ENCODE data around the gene HOXC9. TPM values are rescaled to one million over a fixed set of nuclear protein-coding genes. Genes with fewer than 3 reads are reported as not detected.
A peak's percentile ranks its signal among the peaks of the same experiment; 100 is the strongest.

The HOXC9 gene
- total and polyA plus RNA-seq, 2 of the 8 experiments (the other 6 are each of a cell fraction or from before 2014, with no cell fraction given), result not detected

DNA sequence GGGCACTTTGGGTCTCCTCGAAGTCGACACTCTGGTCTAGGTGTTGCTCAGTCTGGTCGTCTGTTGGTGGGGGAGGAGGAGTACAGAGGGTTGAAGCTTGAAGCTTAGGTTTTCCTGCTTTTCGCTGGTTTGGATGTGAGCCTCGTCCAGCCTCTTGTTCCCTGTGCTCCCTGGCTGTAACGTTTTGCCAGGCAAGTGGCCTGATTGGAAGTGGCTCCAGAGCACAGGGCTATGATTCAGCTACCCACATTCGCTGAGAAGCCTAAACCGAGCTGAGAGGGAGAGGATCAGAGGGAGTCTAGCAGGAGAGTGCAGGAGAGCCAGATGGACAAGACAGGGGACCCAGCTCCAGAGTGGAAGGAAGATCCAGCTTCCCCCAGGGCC, 8.9 kb upstream of the HOXC9 start (continued):
- TF ChIP-seq, protein P1, sequence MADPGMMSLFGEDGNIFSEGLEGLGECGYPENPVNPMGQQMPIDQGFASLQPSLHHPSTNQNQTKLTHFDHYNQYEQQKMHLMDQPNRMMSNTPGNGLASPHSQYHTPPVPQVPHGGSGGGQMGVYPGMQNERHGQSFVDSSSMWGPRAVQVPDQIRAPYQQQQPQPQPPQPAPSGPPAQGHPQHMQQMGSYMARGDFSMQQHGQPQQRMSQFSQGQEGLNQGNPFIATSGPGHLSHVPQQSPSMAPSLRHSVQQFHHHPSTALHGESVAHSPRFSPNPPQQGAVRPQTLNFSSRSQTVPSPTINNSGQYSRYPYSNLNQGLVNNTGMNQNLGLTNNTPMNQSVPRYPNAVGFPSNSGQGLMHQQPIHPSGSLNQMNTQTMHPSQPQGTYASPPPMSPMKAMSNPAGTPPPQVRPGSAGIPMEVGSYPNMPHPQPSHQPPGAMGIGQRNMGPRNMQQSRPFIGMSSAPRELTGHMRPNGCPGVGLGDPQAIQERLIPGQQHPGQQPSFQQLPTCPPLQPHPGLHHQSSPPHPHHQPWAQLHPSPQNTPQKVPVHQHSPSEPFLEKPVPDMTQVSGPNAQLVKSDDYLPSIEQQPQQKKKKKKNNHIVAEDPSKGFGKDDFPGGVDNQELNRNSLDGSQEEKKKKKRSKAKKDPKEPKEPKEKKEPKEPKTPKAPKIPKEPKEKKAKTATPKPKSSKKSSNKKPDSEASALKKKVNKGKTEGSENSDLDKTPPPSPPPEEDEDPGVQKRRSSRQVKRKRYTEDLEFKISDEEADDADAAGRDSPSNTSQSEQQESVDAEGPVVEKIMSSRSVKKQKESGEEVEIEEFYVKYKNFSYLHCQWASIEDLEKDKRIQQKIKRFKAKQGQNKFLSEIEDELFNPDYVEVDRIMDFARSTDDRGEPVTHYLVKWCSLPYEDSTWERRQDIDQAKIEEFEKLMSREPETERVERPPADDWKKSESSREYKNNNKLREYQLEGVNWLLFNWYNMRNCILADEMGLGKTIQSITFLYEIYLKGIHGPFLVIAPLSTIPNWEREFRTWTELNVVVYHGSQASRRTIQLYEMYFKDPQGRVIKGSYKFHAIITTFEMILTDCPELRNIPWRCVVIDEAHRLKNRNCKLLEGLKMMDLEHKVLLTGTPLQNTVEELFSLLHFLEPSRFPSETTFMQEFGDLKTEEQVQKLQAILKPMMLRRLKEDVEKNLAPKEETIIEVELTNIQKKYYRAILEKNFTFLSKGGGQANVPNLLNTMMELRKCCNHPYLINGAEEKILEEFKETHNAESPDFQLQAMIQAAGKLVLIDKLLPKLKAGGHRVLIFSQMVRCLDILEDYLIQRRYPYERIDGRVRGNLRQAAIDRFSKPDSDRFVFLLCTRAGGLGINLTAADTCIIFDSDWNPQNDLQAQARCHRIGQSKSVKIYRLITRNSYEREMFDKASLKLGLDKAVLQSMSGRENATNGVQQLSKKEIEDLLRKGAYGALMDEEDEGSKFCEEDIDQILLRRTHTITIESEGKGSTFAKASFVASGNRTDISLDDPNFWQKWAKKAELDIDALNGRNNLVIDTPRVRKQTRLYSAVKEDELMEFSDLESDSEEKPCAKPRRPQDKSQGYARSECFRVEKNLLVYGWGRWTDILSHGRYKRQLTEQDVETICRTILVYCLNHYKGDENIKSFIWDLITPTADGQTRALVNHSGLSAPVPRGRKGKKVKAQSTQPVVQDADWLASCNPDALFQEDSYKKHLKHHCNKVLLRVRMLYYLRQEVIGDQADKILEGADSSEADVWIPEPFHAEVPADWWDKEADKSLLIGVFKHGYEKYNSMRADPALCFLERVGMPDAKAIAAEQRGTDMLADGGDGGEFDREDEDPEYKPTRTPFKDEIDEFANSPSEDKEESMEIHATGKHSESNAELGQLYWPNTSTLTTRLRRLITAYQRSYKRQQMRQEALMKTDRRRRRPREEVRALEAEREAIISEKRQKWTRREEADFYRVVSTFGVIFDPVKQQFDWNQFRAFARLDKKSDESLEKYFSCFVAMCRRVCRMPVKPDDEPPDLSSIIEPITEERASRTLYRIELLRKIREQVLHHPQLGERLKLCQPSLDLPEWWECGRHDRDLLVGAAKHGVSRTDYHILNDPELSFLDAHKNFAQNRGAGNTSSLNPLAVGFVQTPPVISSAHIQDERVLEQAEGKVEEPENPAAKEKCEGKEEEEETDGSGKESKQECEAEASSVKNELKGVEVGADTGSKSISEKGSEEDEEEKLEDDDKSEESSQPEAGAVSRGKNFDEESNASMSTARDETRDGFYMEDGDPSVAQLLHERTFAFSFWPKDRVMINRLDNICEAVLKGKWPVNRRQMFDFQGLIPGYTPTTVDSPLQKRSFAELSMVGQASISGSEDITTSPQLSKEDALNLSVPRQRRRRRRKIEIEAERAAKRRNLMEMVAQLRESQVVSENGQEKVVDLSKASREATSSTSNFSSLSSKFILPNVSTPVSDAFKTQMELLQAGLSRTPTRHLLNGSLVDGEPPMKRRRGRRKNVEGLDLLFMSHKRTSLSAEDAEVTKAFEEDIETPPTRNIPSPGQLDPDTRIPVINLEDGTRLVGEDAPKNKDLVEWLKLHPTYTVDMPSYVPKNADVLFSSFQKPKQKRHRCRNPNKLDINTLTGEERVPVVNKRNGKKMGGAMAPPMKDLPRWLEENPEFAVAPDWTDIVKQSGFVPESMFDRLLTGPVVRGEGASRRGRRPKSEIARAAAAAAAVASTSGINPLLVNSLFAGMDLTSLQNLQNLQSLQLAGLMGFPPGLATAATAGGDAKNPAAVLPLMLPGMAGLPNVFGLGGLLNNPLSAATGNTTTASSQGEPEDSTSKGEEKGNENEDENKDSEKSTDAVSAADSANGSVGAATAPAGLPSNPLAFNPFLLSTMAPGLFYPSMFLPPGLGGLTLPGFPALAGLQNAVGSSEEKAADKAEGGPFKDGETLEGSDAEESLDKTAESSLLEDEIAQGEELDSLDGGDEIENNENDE (IDR thresholded peaks at IDR 0.05; ENCODE audit: insufficient replicate concordance, low read length), result no peak
- TF ChIP-seq NANOG (IDR thresholded peaks at IDR 0.05; ENCODE audit: insufficient read depth, low read depth, low read length, poor library complexity, severe bottlenecking) (no peak), EZH2 (IDR thresholded peaks at IDR 0.05; ENCODE audit: low read depth, low read length, severe bottlenecking) (peak; percentile 82), CEBPB (IDR thresholded peaks at IDR 0.05; ENCODE audit: low read depth, low read length) (no peak), SP1 (IDR thresholded peaks at IDR 0.05; ENCODE audit: low read depth, low read length) (no peak)
- TF ChIP-seq, protein P2, sequence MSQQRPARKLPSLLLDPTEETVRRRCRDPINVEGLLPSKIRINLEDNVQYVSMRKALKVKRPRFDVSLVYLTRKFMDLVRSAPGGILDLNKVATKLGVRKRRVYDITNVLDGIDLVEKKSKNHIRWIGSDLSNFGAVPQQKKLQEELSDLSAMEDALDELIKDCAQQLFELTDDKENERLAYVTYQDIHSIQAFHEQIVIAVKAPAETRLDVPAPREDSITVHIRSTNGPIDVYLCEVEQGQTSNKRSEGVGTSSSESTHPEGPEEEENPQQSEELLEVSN (IDR thresholded peaks at IDR 0.05), result no peak
